HepG2 (cell line): ENCODE results near the gene LHX3.

Experiments
- ASH2L ChIP-seq: fragments of 300-600, 200-600 bp; sonication (generic); IDR thresholded peaks from 2 replicates; pipeline ENCODE4 v1.7.0; 2017; ENCODE audit warnings: low read depth, mild to moderate bottlenecking, moderate library complexity, mixed read lengths, low read length; ENCODE audit not compliant: insufficient read length
- FOXK2 ChIP-seq: fragments of 450-650 bp; IDR thresholded peaks from 2 replicates; pipeline ENCODE4 v1.6.1; 2016
- HDAC6 ChIP-seq: fragments of 200-600 bp; sonication (generic); IDR thresholded peaks from 2 replicates; pipeline ENCODE4 v1.7.0; 2017; ENCODE audit warnings: mild to moderate bottlenecking, antibody characterized with exemption, low read length, low read depth
- NFRKB ChIP-seq: fragments of 450-650 bp; IDR thresholded peaks from 2 replicates; pipeline ENCODE4 v1.6.1; 2017
- POLR2A ChIP-seq, 2 experiments: IDR thresholded peaks; 2 replicates each; pipeline ENCODE4 v1.6.1; 2011; ENCODE audit warnings: low read depth in 2 of 2, low read length in 2 of 2, mild to moderate bottlenecking in 1 of 2, moderate library complexity in 1 of 2; ENCODE audit not compliant: insufficient read depth in 1 of 2
- RBM39 ChIP-seq: fragments of 200-400 bp; formaldehyde crosslinking; IDR thresholded peaks from one replicate; pipeline ENCODE4 v1.6.1; 2018; ENCODE audit warnings: antibody characterized with exemption, mild to moderate bottlenecking, low read depth, low read length; ENCODE audit not compliant: poor library complexity, severe bottlenecking
- SIN3A ChIP-seq: IDR thresholded peaks from 2 replicates; pipeline ENCODE4 v1.6.1; 2011; ENCODE audit warnings: low read depth, mild to moderate bottlenecking, control low read depth, low read length, borderline replicate concordance
- TP53 ChIP-seq: sonication (generic); formaldehyde crosslinking; conservative IDR thresholded peaks from 2 replicates; pipeline ENCODE4 v1.4.0; 2020; ENCODE audit warnings: missing genetic modification reagents
- ZNF552 ChIP-seq: sonication (generic); formaldehyde crosslinking; IDR thresholded peaks from 2 replicates; pipeline ENCODE4 v1.9.0; 2022; ENCODE audit warnings: missing genetic modification reagents, mild to moderate bottlenecking, borderline replicate concordance
- TF ChIP-seq, protein P1 (sequence below), 2 experiments: sonication (generic) in 1 of 2; formaldehyde crosslinking in 1 of 2; IDR thresholded peaks; 2 replicates each; pipeline versions ENCODE4 v1.5.1 to v1.6.1; 2011 to 2020; ENCODE audit warnings: borderline replicate concordance in 1 of 2, low read depth in 1 of 2, low read length in 1 of 2, mild to moderate bottlenecking in 1 of 2, missing genetic modification reagents in 1 of 2, moderate library complexity in 1 of 2
- TF ChIP-seq, protein P2 (sequence below): sonication (generic); formaldehyde crosslinking; IDR thresholded peaks from 2 replicates; pipeline ENCODE4 v1.5.0; 2020; ENCODE audit warnings: mild to moderate bottlenecking, missing genetic modification reagents, moderate library complexity
- TF ChIP-seq, protein P3 (sequence below): sonication (generic); formaldehyde crosslinking; IDR thresholded peaks from 2 replicates; pipeline ENCODE4 v1.5.0; 2020; ENCODE audit warnings: missing genetic modification reagents
- TF ChIP-seq, protein P4 (sequence below): sonication (generic); formaldehyde crosslinking; IDR thresholded peaks from 2 replicates; pipeline ENCODE4 v1.5.0; 2020; ENCODE audit warnings: missing genetic modification reagents
- TF ChIP-seq, protein P5 (sequence below): sonication (generic); formaldehyde crosslinking; IDR thresholded peaks from 2 replicates; pipeline ENCODE4 v1.4.0; 2020; ENCODE audit warnings: mild to moderate bottlenecking, low read depth, missing genetic modification reagents

DNA sequence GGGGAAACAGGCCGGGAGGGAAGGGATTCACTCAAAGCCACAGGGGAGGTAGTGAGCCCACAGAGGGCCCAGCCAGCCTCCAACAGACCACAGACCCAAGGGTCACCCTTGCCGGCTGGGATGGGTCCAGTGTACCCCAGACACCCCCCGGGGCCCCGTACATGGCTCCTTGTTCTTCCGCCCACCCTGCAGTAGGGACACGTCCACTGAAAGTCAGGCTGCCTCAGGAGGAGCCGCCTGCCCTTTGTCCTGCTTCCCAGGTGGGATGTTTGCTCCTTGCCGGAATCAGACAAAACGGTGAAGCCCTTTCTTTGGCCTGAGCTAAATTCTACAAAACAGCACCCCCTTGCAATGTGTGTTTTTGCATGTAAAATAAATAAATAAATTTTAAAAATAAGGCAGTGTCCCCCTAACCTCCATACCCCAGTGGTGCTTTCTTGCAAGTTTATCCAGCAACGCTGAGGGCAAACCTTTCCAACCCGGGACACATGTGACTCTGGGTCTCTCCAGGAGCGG lies 25.8 kb downstream of the LHX3 start:
- TF ChIP-seq, protein P1, sequence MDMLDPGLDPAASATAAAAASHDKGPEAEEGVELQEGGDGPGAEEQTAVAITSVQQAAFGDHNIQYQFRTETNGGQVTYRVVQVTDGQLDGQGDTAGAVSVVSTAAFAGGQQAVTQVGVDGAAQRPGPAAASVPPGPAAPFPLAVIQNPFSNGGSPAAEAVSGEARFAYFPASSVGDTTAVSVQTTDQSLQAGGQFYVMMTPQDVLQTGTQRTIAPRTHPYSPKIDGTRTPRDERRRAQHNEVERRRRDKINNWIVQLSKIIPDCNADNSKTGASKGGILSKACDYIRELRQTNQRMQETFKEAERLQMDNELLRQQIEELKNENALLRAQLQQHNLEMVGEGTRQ (IDR thresholded peaks at IDR 0.05; ENCODE audit: low read depth, low read length) = no peak
- TF ChIP-seq, protein P1 (CRISPR knock-in tag; IDR thresholded peaks at IDR 0.05; ENCODE audit: borderline replicate concordance) = no peak
- no peak for TF ChIP-seq HDAC6
- TF ChIP-seq ASH2L = no peak
- TF ChIP-seq, protein P2, sequence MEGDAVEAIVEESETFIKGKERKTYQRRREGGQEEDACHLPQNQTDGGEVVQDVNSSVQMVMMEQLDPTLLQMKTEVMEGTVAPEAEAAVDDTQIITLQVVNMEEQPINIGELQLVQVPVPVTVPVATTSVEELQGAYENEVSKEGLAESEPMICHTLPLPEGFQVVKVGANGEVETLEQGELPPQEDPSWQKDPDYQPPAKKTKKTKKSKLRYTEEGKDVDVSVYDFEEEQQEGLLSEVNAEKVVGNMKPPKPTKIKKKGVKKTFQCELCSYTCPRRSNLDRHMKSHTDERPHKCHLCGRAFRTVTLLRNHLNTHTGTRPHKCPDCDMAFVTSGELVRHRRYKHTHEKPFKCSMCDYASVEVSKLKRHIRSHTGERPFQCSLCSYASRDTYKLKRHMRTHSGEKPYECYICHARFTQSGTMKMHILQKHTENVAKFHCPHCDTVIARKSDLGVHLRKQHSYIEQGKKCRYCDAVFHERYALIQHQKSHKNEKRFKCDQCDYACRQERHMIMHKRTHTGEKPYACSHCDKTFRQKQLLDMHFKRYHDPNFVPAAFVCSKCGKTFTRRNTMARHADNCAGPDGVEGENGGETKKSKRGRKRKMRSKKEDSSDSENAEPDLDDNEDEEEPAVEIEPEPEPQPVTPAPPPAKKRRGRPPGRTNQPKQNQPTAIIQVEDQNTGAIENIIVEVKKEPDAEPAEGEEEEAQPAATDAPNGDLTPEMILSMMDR (CRISPR knock-in tag) = no peak
- TF ChIP-seq TP53 (CRISPR knock-in tag) = no peak
- no peak for TF ChIP-seq FOXK2
- TF ChIP-seq, protein P3, sequence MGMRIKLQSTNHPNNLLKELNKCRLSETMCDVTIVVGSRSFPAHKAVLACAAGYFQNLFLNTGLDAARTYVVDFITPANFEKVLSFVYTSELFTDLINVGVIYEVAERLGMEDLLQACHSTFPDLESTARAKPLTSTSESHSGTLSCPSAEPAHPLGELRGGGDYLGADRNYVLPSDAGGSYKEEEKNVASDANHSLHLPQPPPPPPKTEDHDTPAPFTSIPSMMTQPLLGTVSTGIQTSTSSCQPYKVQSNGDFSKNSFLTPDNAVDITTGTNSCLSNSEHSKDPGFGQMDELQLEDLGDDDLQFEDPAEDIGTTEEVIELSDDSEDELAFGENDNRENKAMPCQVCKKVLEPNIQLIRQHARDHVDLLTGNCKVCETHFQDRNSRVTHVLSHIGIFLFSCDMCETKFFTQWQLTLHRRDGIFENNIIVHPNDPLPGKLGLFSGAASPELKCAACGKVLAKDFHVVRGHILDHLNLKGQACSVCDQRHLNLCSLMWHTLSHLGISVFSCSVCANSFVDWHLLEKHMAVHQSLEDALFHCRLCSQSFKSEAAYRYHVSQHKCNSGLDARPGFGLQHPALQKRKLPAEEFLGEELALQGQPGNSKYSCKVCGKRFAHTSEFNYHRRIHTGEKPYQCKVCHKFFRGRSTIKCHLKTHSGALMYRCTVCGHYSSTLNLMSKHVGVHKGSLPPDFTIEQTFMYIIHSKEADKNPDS (CRISPR knock-in tag) = no peak
- TF ChIP-seq, protein P4, sequence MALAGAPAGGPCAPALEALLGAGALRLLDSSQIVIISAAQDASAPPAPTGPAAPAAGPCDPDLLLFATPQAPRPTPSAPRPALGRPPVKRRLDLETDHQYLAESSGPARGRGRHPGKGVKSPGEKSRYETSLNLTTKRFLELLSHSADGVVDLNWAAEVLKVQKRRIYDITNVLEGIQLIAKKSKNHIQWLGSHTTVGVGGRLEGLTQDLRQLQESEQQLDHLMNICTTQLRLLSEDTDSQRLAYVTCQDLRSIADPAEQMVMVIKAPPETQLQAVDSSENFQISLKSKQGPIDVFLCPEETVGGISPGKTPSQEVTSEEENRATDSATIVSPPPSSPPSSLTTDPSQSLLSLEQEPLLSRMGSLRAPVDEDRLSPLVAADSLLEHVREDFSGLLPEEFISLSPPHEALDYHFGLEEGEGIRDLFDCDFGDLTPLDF (CRISPR knock-in tag) = no peak
- no peak for TF ChIP-seq ZNF552
- no peak for TF ChIP-seq POLR2A (IDR thresholded peaks at IDR 0.05; ENCODE audit: insufficient read depth in 1 of 2, low read depth in 2 of 2, low read length in 2 of 2)
- no peak for TF ChIP-seq NFRKB
- no peak for TF ChIP-seq RBM39
- no peak for TF ChIP-seq SIN3A
- TF ChIP-seq, protein P5, sequence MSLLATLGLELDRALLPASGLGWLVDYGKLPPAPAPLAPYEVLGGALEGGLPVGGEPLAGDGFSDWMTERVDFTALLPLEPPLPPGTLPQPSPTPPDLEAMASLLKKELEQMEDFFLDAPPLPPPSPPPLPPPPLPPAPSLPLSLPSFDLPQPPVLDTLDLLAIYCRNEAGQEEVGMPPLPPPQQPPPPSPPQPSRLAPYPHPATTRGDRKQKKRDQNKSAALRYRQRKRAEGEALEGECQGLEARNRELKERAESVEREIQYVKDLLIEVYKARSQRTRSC (CRISPR knock-in tag) = no peak
